HFF-Myc (cell line): ENCODE measurements around the gene C9orf152.

ENCODE experiments used
- DNase-seq: peaks from one replicate; pipeline ENCODE4 v3.0.0-alpha.2; 2011; ENCODE audit warnings: low read depth; ENCODE audit errors: extremely low read depth
- H3K4me3 ChIP-seq: replicated peaks from 2 replicates; pipeline ENCODE4 v1.5.1; 2011; ENCODE audit warnings: low read depth, mild to moderate bottlenecking, control low read depth, low read length
- CTCF ChIP-seq: IDR thresholded peaks from 2 replicates; pipeline ENCODE4 v1.5.1; 2012; ENCODE audit warnings: mild to moderate bottlenecking, low read depth, low read length, control low read depth; ENCODE audit errors: missing control alignments

C9orf152 gene

DNA sequence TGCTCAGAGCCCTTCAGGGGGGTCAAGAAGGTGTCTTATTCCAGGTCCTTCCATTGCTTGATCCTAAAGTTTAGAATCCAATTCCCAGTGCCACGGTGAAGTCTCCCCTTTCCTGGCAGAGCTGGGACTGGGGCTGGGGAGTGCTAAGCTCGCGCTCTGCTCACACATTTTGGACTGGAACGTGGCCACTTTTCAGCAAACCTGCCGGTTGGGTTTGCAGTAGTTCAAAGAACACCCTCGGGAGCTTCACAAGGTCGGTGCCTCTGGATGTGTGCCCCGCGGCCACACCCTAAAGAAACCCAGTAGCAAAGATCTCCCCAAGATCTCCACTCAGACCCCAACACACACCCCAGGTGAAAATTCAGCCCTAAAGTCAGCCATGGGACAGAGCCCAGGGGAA is at the start of gene C9orf152:
TSS of gene C9orf152 (minus strand) at position 129 of the 400 bp plus-strand sequence. CDS start 580 bp downstream, outside the sequence.
- no peak within 1 kb of the TSS for H3K4me3 ChIP-seq
- TF ChIP-seq CTCF, result no peak
- DNase-seq, result no peak

- no peak for DNase-seq
- no peak for TF ChIP-seq CTCF
- H3K4me3 ChIP-seq, result peak overlapping the region; percentile 88
Observed at GRCh38 chr9:110257097-110257841, 49.3 kb upstream of the C9orf152 start.

- DNase-seq, result peak; percentile 53
- peak within 1 kb of the TSS; percentile 88 for H3K4me3 ChIP-seq
- TF ChIP-seq CTCF, result no peak
Observed at GRCh38 chr9:110256380-110257096, 48.6 kb upstream of the C9orf152 start, which contains the start of gene TXN. Gene TXN (minus strand): TSS chr9:110256507. CDS start chr9:110256435, 72 bp downstream.

DNA sequence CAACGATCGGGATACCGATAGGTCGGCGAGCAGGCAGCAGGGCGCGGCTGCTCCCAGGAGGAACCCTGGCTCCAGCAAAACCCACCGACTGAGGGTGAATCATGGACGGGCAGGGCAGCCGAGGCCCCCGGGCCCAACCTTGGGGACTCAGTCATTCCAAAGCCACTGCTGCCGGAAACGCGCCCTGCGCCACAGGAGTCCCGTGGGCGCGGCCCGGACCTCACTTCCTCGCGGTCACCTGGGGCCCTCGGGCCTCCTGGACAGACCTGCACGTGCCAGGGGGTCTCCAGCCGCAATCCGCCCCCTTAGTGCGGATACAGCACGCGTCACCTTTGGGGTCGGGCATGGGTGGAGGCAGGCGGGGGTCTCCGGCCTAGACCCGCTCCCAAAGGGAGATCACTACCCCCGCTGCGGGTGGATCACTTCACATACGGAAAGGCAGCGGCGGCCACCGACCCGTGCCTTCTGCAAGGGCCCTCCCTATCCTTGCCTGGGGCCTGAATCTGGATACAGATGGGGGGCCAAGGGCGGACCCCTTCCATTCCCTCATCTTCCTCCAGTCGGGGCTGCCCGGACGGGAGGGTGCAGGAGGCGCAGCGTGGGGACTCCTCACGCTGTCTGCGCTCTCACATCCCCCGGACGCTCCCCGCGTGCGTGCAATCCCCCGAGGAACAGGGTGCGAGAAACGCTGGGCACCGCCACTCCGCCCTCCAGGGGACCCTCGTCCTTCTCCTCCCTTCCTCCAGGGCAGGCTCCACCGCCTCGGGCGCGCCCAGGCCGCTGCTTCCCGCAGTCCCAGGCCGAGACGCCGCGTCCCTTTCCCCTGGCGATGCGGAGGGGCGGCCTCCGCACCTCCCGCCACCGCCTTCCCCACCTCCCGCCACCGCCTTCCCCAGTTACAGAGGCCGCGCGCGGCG is 47.8 kb upstream of the C9orf152 start:
- no peak for DNase-seq
- H3K4me3 ChIP-seq, result peak overlapping the region; percentile 88
- TF ChIP-seq CTCF, result no peak

DNA sequence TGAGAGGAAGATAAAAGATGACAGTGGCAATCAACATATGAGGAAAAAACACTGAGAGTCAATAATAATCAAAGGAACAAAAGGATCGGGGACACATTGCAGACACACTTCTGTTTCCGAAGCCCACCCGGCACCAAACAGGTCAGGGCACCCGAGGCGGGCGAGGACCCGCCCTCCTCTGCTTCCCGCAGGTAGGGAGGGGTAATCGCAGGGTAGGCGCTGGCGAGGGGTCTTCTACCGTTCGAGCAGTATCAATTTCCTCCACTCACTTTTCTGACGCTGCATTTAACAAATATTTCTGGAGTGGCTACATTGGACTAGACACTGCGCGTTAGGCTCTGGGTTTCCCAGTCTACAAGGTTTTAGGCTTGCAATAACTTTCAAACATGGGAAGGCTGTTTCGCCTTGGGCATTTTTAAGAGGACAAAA is 47.1 kb upstream of the C9orf152 start:
- no peak for TF ChIP-seq CTCF
- no peak for DNase-seq
- peak overlapping the region; percentile 88 for H3K4me3 ChIP-seq

GRCh38 chr9:110254500-110254899 is 46.5 kb upstream of the C9orf152 start:
- DNase-seq, result no peak
- peak overlapping the region; percentile 88 for H3K4me3 ChIP-seq
- no peak for TF ChIP-seq CTCF
